GM12878 (cell line): ENCODE measurements around the gene TNF. TPM values are rescaled to one million over a fixed set of nuclear protein-coding genes. Genes with fewer than 3 reads are reported as not detected.
A peak's percentile ranks its signal among the peaks of the same experiment; 100 is the strongest.

ENCODE experiments used
- BACH1 ChIP-seq: fragments of 450-650 bp; IDR thresholded peaks from 2 replicates; pipeline ENCODE4 v1.6.1; 2017; ENCODE audit warnings: mild to moderate bottlenecking, borderline replicate concordance
- CBX3 ChIP-seq: fragments of 200-600 bp; sonication (generic); IDR thresholded peaks from 2 replicates; pipeline ENCODE4 v1.6.1; 2016; ENCODE audit warnings: low read depth, borderline replicate concordance
- E2F4 ChIP-seq: IDR thresholded peaks from 2 replicates; pipeline ENCODE4 v1.6.1; 2012; ENCODE audit warnings: low read depth, low read length, improper control_type of control experiment
- E2F8 ChIP-seq: fragments of 450-650 bp; IDR thresholded peaks from 2 replicates; pipeline ENCODE4 v1.6.1; 2018; ENCODE audit warnings: mild to moderate bottlenecking, low read depth, moderate library complexity; ENCODE audit not compliant: partially characterized antibody
- GABPA ChIP-seq: IDR thresholded peaks from 2 replicates; pipeline ENCODE4 v1.6.1; 2014; ENCODE audit warnings: antibody characterized with exemption, low read depth, mild to moderate bottlenecking, inconsistent platforms
- HSF1 ChIP-seq: fragments of 150-350 bp; IDR thresholded peaks from 2 replicates; pipeline ENCODE4 v1.6.1; 2014; ENCODE audit warnings: mild to moderate bottlenecking, low read depth, low read length
- MEF2A ChIP-seq: IDR thresholded peaks from 2 replicates; pipeline ENCODE4 v1.6.1; 2011; ENCODE audit warnings: low read depth, mild to moderate bottlenecking, low read length, moderate library complexity; ENCODE audit not compliant: insufficient read depth
- POLR2A ChIP-seq: IDR thresholded peaks from 2 replicates; pipeline ENCODE4 v1.6.1; 2011; ENCODE audit warnings: low read depth, mild to moderate bottlenecking, low read length
- RFX5 ChIP-seq: IDR thresholded peaks from 2 replicates; pipeline ENCODE4 v1.6.1; 2011; ENCODE audit warnings: low read depth, low read length, improper control_type of control experiment
- TARDBP ChIP-seq: IDR thresholded peaks from 2 replicates; pipeline ENCODE4 v1.6.1; 2016; ENCODE audit warnings: borderline replicate concordance
- TBL1XR1 ChIP-seq: IDR thresholded peaks from 2 replicates; pipeline ENCODE4 v1.6.1; 2012; ENCODE audit warnings: low read depth, low read length, improper control_type of control experiment
- USF2 ChIP-seq: IDR thresholded peaks from 2 replicates; pipeline ENCODE4 v1.6.1; 2011; ENCODE audit warnings: low read depth, low read length, improper control_type of control experiment, borderline replicate concordance
- YY1 ChIP-seq: IDR thresholded peaks from 2 replicates; pipeline ENCODE4 v1.6.1; 2011; ENCODE audit warnings: low read depth, mild to moderate bottlenecking, low read length
- ZNF217 ChIP-seq: fragments of 450-650 bp; IDR thresholded peaks from 2 replicates; pipeline ENCODE4 v1.6.1; 2017; ENCODE audit warnings: antibody characterized with exemption, mild to moderate bottlenecking
- ZNF274 ChIP-seq: IDR thresholded peaks from one replicate; pipeline ENCODE4 v1.8.0; 2011; ENCODE audit not compliant: insufficient read length, insufficient read depth
- polyA plus RNA-seq, 11 experiments: library from polyadenylated mRNA; depleted of rRNA in 4 of 11; unstranded in 6 of 11; stranded (reverse) in 5 of 11; fragments of >200 nt; fragmentation: Nextera tagmentation in 4 of 11; fragmentation: Illumina TruSeq in 1 of 11; extraction: Ambion mirVana in 4 of 11; extraction: Trizol in 1 of 11; gene quantifications; 1 replicate in 1 of 11; 2 replicates in 10 of 11; pipeline versions ENCODE4 v1.2.1 to v1.2.3, GENCODE V29; 2011 to 2016; ENCODE audit warnings: inconsistent platforms in 2 of 11, missing spikeins in 2 of 11, low read depth in 1 of 11
- total RNA-seq, 4 experiments: library from RNA; depleted of rRNA in 3 of 4; stranded (reverse); fragments of >200 nt in 3 of 4; fragmentation: Illumina TruSeq in 1 of 4; extraction: Trizol in 1 of 4; gene quantifications; 2 replicates each; pipeline versions ENCODE4 v1.2.1 to v1.2.3, GENCODE V29; 2013 to 2021
- TF ChIP-seq, protein P1 (sequence below): fragments of 450-650 bp; IDR thresholded peaks from 2 replicates; pipeline ENCODE4 v1.6.1; 2017; ENCODE audit warnings: antibody characterized with exemption, mild to moderate bottlenecking, moderate library complexity
- TF ChIP-seq, protein P2 (sequence below): fragments of 450-650 bp; IDR thresholded peaks from 2 replicates; pipeline ENCODE4 v1.6.1; 2017; ENCODE audit warnings: borderline replicate concordance

The TNF gene
- total and polyA plus RNA-seq, 10 of the 15 experiments (the other 5 are each of a cell fraction or from before 2014, with no cell fraction given), result 18.0 to 94.8 (median 61.9) TPM

GRCh38 chr6:31546958-31547726, 28.2 kb upstream of the TNF start, which contains the start of gene NFKBIL1 (continued):
- TF ChIP-seq, protein P1, sequence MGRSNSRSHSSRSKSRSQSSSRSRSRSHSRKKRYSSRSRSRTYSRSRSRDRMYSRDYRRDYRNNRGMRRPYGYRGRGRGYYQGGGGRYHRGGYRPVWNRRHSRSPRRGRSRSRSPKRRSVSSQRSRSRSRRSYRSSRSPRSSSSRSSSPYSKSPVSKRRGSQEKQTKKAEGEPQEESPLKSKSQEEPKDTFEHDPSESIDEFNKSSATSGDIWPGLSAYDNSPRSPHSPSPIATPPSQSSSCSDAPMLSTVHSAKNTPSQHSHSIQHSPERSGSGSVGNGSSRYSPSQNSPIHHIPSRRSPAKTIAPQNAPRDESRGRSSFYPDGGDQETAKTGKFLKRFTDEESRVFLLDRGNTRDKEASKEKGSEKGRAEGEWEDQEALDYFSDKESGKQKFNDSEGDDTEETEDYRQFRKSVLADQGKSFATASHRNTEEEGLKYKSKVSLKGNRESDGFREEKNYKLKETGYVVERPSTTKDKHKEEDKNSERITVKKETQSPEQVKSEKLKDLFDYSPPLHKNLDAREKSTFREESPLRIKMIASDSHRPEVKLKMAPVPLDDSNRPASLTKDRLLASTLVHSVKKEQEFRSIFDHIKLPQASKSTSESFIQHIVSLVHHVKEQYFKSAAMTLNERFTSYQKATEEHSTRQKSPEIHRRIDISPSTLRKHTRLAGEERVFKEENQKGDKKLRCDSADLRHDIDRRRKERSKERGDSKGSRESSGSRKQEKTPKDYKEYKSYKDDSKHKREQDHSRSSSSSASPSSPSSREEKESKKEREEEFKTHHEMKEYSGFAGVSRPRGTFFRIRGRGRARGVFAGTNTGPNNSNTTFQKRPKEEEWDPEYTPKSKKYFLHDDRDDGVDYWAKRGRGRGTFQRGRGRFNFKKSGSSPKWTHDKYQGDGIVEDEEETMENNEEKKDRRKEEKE, result no peak
- TF ChIP-seq POLR2A (peak; percentile 69), YY1 (peak; percentile 91), E2F8 (peak; percentile 83), BACH1 (no peak), E2F4 (peak; percentile 53; the same call in 1 of the 2 replicates), CBX3 (no peak), RFX5 (no peak), TBL1XR1 (peak; percentile 53; the same call in 1 of the 2 replicates), ZNF274 (no peak), USF2 (no peak), ZNF217 (no peak), HSF1 (0 out of 2 replicates have a peak, but pooled peaks have one; percentile 53), TARDBP (peak; percentile 88), MEF2A (no peak), GABPA (peak; percentile 100)
- TF ChIP-seq, protein P2, sequence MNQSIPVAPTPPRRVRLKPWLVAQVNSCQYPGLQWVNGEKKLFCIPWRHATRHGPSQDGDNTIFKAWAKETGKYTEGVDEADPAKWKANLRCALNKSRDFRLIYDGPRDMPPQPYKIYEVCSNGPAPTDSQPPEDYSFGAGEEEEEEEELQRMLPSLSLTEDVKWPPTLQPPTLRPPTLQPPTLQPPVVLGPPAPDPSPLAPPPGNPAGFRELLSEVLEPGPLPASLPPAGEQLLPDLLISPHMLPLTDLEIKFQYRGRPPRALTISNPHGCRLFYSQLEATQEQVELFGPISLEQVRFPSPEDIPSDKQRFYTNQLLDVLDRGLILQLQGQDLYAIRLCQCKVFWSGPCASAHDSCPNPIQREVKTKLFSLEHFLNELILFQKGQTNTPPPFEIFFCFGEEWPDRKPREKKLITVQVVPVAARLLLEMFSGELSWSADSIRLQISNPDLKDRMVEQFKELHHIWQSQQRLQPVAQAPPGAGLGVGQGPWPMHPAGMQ, result no peak
